WTC11 (cell line): ENCODE measurements around the gene ZBP1. TPM values are rescaled to one million over a fixed set of nuclear protein-coding genes. Genes with fewer than 3 reads are reported as not detected.

Experiments used
- ATAC-seq: fragments of 200-7000 bp; cut with Tn5 transposase; 2 replicates; pipeline ENCODE4 v1.10.0; 2021; ENCODE audit warnings: mild to moderate bottlenecking, moderate library complexity
- CTCF ChIA-PET: fragments of 300-600 bp; sonication (Branson Sonifier 250); formaldehyde crosslinking; loops from one replicate; lab custom pipeline; 2021; ENCODE audit warnings: antibody characterized with exemption; lab: Charles Lee
- POLR2A ChIA-PET: fragments of 350-600 bp; sonication (Branson Sonifier 250); formaldehyde crosslinking; loops from one replicate; lab custom pipeline; 2021; ENCODE audit warnings: antibody characterized with exemption; lab: Charles Lee
- DNase-seq: peaks from one replicate; pipeline ENCODE4 v3.0.0; 2021; ENCODE audit warnings: low spot score
- H3K27ac Mint-ChIP-seq: 2 replicates; pipeline ENCODE4 v1.8.0; 2021; ENCODE audit warnings: mixed read lengths
- H3K27me3 Mint-ChIP-seq: 2 replicates; pipeline ENCODE4 v1.8.0; 2021; ENCODE audit warnings: low read depth, mild to moderate bottlenecking, moderate library complexity, mixed read lengths
- H3K36me3 Mint-ChIP-seq: 2 replicates; pipeline ENCODE4 v1.8.0; 2021; ENCODE audit warnings: mixed read lengths
- H3K4me1 Mint-ChIP-seq: 2 replicates; pipeline ENCODE4 v1.8.0; 2022; ENCODE audit warnings: mixed read lengths
- H3K4me3 Mint-ChIP-seq: 2 replicates; pipeline ENCODE4 v1.8.0; 2021; ENCODE audit warnings: mild to moderate bottlenecking, moderate library complexity, mixed read lengths
- H3K9me3 Mint-ChIP-seq: 2 replicates; pipeline ENCODE4 v1.8.0; 2021; ENCODE audit warnings: mixed read lengths
- AFF4 ChIP-seq: sonication (generic); formaldehyde crosslinking; IDR thresholded peaks from 2 replicates; pipeline ENCODE4 v1.8.1; 2023; ENCODE audit warnings: mild to moderate bottlenecking, missing genetic modification reagents, borderline replicate concordance
- ATF3 ChIP-seq: sonication (generic); formaldehyde crosslinking; conservative IDR thresholded peaks from 2 replicates; pipeline ENCODE4 v1.8.1; 2022; ENCODE audit warnings: mild to moderate bottlenecking, missing genetic modification reagents
- CBFB ChIP-seq: sonication (generic); formaldehyde crosslinking; IDR thresholded peaks from 2 replicates; pipeline ENCODE4 v1.8.1; 2022; ENCODE audit warnings: mild to moderate bottlenecking, low read depth, missing genetic modification reagents
- CREB1 ChIP-seq: sonication (generic); formaldehyde crosslinking; IDR thresholded peaks from 2 replicates; pipeline ENCODE4 v1.8.0; 2023; ENCODE audit warnings: mild to moderate bottlenecking, missing genetic modification reagents
- ETV6 ChIP-seq: sonication (generic); formaldehyde crosslinking; IDR thresholded peaks from 2 replicates; pipeline ENCODE4 v1.8.1; 2022; ENCODE audit warnings: mild to moderate bottlenecking, missing genetic modification reagents
- GABPB1 ChIP-seq: sonication (generic); formaldehyde crosslinking; IDR thresholded peaks from 2 replicates; pipeline ENCODE4 v1.8.1; 2023; ENCODE audit warnings: mild to moderate bottlenecking, missing genetic modification reagents
- NFATC4 ChIP-seq: fragments of 250-450 bp; sonication (Bioruptor Pico); IDR thresholded peaks from 2 replicates; pipeline ENCODE4 v1.9.0; 2021; ENCODE audit warnings: mild to moderate bottlenecking
- NR3C1 ChIP-seq: sonication (generic); formaldehyde crosslinking; conservative IDR thresholded peaks from 2 replicates; pipeline ENCODE4 v1.8.1; 2023; ENCODE audit warnings: low read depth, mild to moderate bottlenecking, missing genetic modification reagents
- OVOL2 ChIP-seq: fragments of 250-450 bp; sonication (Bioruptor Pico); IDR thresholded peaks from 2 replicates; pipeline ENCODE4 v1.9.0; 2021; ENCODE audit warnings: mild to moderate bottlenecking, borderline replicate concordance
- TCF7 ChIP-seq: sonication (generic); formaldehyde crosslinking; IDR thresholded peaks from 2 replicates; pipeline ENCODE4 v1.8.0; 2022; ENCODE audit warnings: mild to moderate bottlenecking, low read depth, missing genetic modification reagents, moderate library complexity
- TP53 ChIP-seq: sonication (generic); formaldehyde crosslinking; IDR thresholded peaks from 2 replicates; pipeline ENCODE4 v1.8.1; 2023; ENCODE audit warnings: mild to moderate bottlenecking, missing genetic modification reagents
- ZBTB43 ChIP-seq: sonication (generic); formaldehyde crosslinking; IDR thresholded peaks from 2 replicates; pipeline ENCODE4 v1.8.1; 2023; ENCODE audit warnings: mild to moderate bottlenecking, missing genetic modification reagents
- ZNF138 ChIP-seq: sonication (generic); formaldehyde crosslinking; conservative IDR thresholded peaks from 2 replicates; pipeline ENCODE4 v1.8.1; 2022; ENCODE audit warnings: mild to moderate bottlenecking, moderate library complexity, missing genetic modification reagents
- ZNF219 ChIP-seq: sonication (generic); formaldehyde crosslinking; IDR thresholded peaks from 2 replicates; pipeline ENCODE4 v1.8.0; 2023; ENCODE audit warnings: missing genetic modification reagents, mild to moderate bottlenecking, borderline replicate concordance
- ZNF232 ChIP-seq: sonication (generic); formaldehyde crosslinking; IDR thresholded peaks from 2 replicates; pipeline ENCODE4 v1.8.0; 2022; ENCODE audit warnings: mild to moderate bottlenecking, missing genetic modification reagents
- ZNF281 ChIP-seq: sonication (generic); formaldehyde crosslinking; IDR thresholded peaks from 2 replicates; pipeline ENCODE4 v1.8.0; 2023; ENCODE audit warnings: mild to moderate bottlenecking, missing genetic modification reagents
- ZNF425 ChIP-seq: fragments of 250-450 bp; sonication (Bioruptor Pico); conservative IDR thresholded peaks from 2 replicates; pipeline ENCODE4 v1.9.0; 2021; ENCODE audit warnings: mild to moderate bottlenecking
- ZSCAN18 ChIP-seq: fragments of 250-450 bp; sonication (Bioruptor Pico); IDR thresholded peaks from 2 replicates; pipeline ENCODE4 v2.1.2; 2022; ENCODE audit warnings: mild to moderate bottlenecking, moderate library complexity
- total RNA-seq: library from RNA; stranded (reverse); gene quantifications from 3 replicates; pipeline ENCODE4 v1.2.3, GENCODE V29; 2021

Gene ZBP1
- total RNA-seq, 1 experiment from 2014 or later: not detected

- TF ChIP-seq ZNF281 (CRISPR knock-in tag) (no peak), ATF3 (CRISPR knock-in tag) (no peak), OVOL2 (CRISPR knock-in tag) (no peak), NR3C1 (CRISPR knock-in tag) (no peak), ZNF425 (CRISPR knock-in tag) (no peak)
Measured at GRCh38 chr20:57622201-57622570, 2.0 kb upstream of the ZBP1 start (continued).

- Mint-ChIP-seq H3K4me3 (no peak overlapping the region), H3K36me3 (peaks cover 11% of the 10 kb centered on the region), H3K4me1 (peaks cover 9% of the 10 kb centered on the region), H3K27ac (no peak overlapping the region), H3K27me3 (no peaks in the 10 kb centered on the region; the same call in 1 of the 2 replicates), H3K9me3 (peaks cover 28% of the 10 kb centered on the region)
- CTCF ChIA-PET: interaction anchor here (1.0 to 3.7 kb wide), 14 partner anchors 10 to 591 kb away, joined by 3 to 37 read pairs (median 8); no protein-coding TSS in a partner anchor
- POLR2A ChIA-PET: no interaction called here
- no peak for ATAC-seq
- DNase-seq: no peak
- TF ChIP-seq TCF7: no peak
- TF ChIP-seq CREB1: no peak
- no peak for TF ChIP-seq ZBTB43 (CRISPR knock-in tag)
- no peak for TF ChIP-seq ZNF138 (CRISPR knock-in tag)
- TF ChIP-seq AFF4 (CRISPR knock-in tag): no peak
- no peak for TF ChIP-seq TP53 (CRISPR knock-in tag)
Measured at GRCh38 chr20:57621421-57622200, 1.4 kb upstream of the ZBP1 start.

GRCh38 chr20:57620999-57621398 is 773 bp upstream of the ZBP1 start:
- CTCF ChIA-PET: interaction anchor here (3.7 kb wide), 1 partner anchor 9 kb away, joined by 37 read pairs; no protein-coding TSS in a partner anchor
- Mint-ChIP-seq H3K36me3 (peaks cover 8% of the 10 kb centered on the region; the same call in 1 of the 2 replicates), H3K27me3 (no peaks in the 10 kb centered on the region; the same call in 1 of the 2 replicates)
- TF ChIP-seq CBFB (CRISPR knock-in tag): no peak
- TF ChIP-seq ZNF232 (CRISPR knock-in tag): no peak
- no peak for TF ChIP-seq ETV6 (CRISPR knock-in tag)
- TF ChIP-seq GABPB1 (CRISPR knock-in tag): no peak
- no peak for TF ChIP-seq ZNF425 (CRISPR knock-in tag)
- TF ChIP-seq NFATC4: no peak
- no peak for TF ChIP-seq ZNF219 (CRISPR knock-in tag)
- TF ChIP-seq ZSCAN18 (CRISPR knock-in tag): no peak

More at GRCh38 chr20:57620999-57621398, 773 bp upstream of the ZBP1 start:
- POLR2A ChIA-PET: no interaction called here
- Mint-ChIP-seq H3K27ac (no peak overlapping the region), H3K9me3 (peaks cover 25% of the 10 kb centered on the region), H3K4me3 (no peak overlapping the region), H3K4me1 (peaks cover 3% of the 10 kb centered on the region)
- ATAC-seq: no peak
- DNase-seq: no peak
